SK-N-SH treated with all-trans-retinoic acid at 6 μM for 48 hours (cell line): ENCODE measurements around the gene S100A8.

Experiments
- ARNTL ChIP-seq: fragments of 450-650 bp; formaldehyde crosslinking; IDR thresholded peaks from 2 replicates; pipeline ENCODE4 v1.5.0; 2020; ENCODE audit warnings: low read depth, mild to moderate bottlenecking, moderate library complexity, borderline replicate concordance
- CREB5 ChIP-seq: fragments of 250-450 bp; sonication (Bioruptor Pico); IDR thresholded peaks from 2 replicates; pipeline ENCODE4 v1.5.1; 2020; ENCODE audit warnings: low read depth, mild to moderate bottlenecking, moderate library complexity
- OSR1 ChIP-seq: fragments of 250-450 bp; sonication (Bioruptor Pico); IDR thresholded peaks from 2 replicates; pipeline ENCODE4 v1.8.0; 2022; ENCODE audit warnings: moderate library complexity, mild to moderate bottlenecking, inconsistent platforms
- ZNF8 ChIP-seq: fragments of 450-650 bp; formaldehyde crosslinking; IDR thresholded peaks from 2 replicates; pipeline ENCODE4 v1.5.0; 2020; ENCODE audit warnings: mild to moderate bottlenecking, moderate library complexity

DNA sequence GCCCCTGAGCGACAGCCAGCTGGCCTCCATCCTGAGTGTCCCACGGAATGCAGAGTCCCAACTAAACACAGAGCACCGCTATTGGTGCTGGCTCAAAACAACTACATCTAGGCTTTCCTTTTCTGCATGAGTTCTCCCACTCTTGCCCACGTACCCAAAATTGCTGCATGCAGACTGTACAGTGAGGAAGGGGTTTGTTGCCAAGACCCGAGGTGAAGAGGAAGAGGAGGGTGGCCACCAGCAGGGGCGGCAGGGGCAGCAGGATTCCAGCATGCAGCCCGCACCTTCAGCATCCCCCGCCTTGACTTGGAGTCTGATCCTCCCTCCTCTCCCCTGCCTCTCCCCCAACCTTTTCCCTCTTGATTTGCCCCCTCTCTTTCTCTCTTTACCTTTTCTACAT is 25.2 kb downstream of the S100A8 start:
- TF ChIP-seq CREB5 (CRISPR knock-in tag) (no peak), ZNF8 (CRISPR knock-in tag) (no peak), ARNTL (CRISPR knock-in tag) (no peak), OSR1 (CRISPR knock-in tag) (no peak)
